DOHH2 (cell line): Measurements from ENCODE around the gene UCHL5.
"Not testable (repeated sequence)": the region's sequence is repeated elsewhere in the genome, so short reads cannot be mapped to it uniquely, and the experiment has no call there.

ENCODE experiments used
- H3F3A ChIP-seq: fragments of 200-600 bp; sonication (generic), shearing (Covaris generic); 2 replicates; pipeline ENCODE4 v1.6.0; 2016; ENCODE audit warnings: antibody characterized with exemption, mild to moderate bottlenecking; ENCODE audit not compliant: control insufficient read depth, insufficient read depth
- H3K27ac ChIP-seq: fragments of 200-600 bp; sonication (generic); 2 replicates; pipeline ENCODE4 v1.5.1; 2014; ENCODE audit warnings: low read depth, mild to moderate bottlenecking, low read length, moderate library complexity
- H3K27me3 ChIP-seq: fragments of 200-600 bp; sonication (generic); 2 replicates; pipeline ENCODE4 v1.6.1; 2014; ENCODE audit warnings: mild to moderate bottlenecking, low read length, mixed read lengths; ENCODE audit not compliant: control insufficient read depth
- H3K36me3 ChIP-seq: fragments of 200-600 bp; sonication (generic); 2 replicates; pipeline ENCODE4 v1.6.1; 2014; ENCODE audit warnings: mild to moderate bottlenecking, low read length, moderate library complexity, mixed read lengths; ENCODE audit not compliant: control insufficient read depth
- H3K4me1 ChIP-seq: fragments of 200-600 bp; sonication (generic); 2 replicates; pipeline ENCODE4 v1.6.1; 2014; ENCODE audit warnings: mild to moderate bottlenecking, low read length, mixed read lengths; ENCODE audit not compliant: control insufficient read depth
- H3K4me2 ChIP-seq: fragments of 200-600 bp; sonication (generic); 2 replicates; pipeline ENCODE4 v1.6.0; 2014; ENCODE audit warnings: mild to moderate bottlenecking, low read length, moderate library complexity
- H3K4me3 ChIP-seq: fragments of 200-600 bp; sonication (generic); 2 replicates; pipeline ENCODE4 v1.5.1; 2014; ENCODE audit warnings: mild to moderate bottlenecking, low read length, mixed read lengths
- H3K79me2 ChIP-seq: fragments of 200-600 bp; sonication (generic); 2 replicates; pipeline ENCODE4 v1.6.1; 2014; ENCODE audit warnings: mild to moderate bottlenecking, low read length, mixed read lengths; ENCODE audit not compliant: control insufficient read depth
- H3K9me2 ChIP-seq: fragments of 200-600 bp; sonication (generic); replicated peaks from 2 replicates; pipeline ENCODE4 v1.6.1; 2014; ENCODE audit warnings: mild to moderate bottlenecking, low read length, mixed read lengths; ENCODE audit not compliant: control insufficient read depth
- H3K9me3 ChIP-seq: fragments of 200-600 bp; sonication (generic); 2 replicates; pipeline ENCODE4 v1.6.1; 2014; ENCODE audit warnings: antibody characterized with exemption, low read length, mixed read lengths; ENCODE audit not compliant: control insufficient read depth, insufficient read depth
- H4K20me1 ChIP-seq: fragments of 200-600 bp; sonication (generic); 2 replicates; pipeline ENCODE4 v1.6.0; 2014; ENCODE audit warnings: low read depth, mild to moderate bottlenecking, antibody characterized with exemption, low read length, moderate library complexity; ENCODE audit not compliant: control insufficient read depth, insufficient read depth
- EZH2phosphoT487 ChIP-seq: fragments of 200-600 bp; sonication (generic); IDR thresholded peaks from 2 replicates; pipeline ENCODE4 v1.6.1; 2017; ENCODE audit warnings: borderline replicate concordance, mild to moderate bottlenecking, antibody characterized with exemption, low read length, moderate library complexity, mixed read lengths
- TF ChIP-seq, protein P1 (sequence below): fragments of 200-600 bp; sonication (generic); IDR thresholded peaks from one replicate; pipeline ENCODE4 v1.5.1; 2014; ENCODE audit warnings: antibody characterized with exemption, mild to moderate bottlenecking, low read depth, low read length; ENCODE audit not compliant: poor library complexity, severe bottlenecking

UCHL5 gene

GRCh38 chr1:193033610-193034009 is 25.6 kb downstream of the UCHL5 start:
- Histone ChIP-seq H3F3A (peaks cover 4% of the 10 kb centered on the region; the same call in 1 of the 2 replicates), H3K27me3 (no peaks in the 10 kb centered on the region), H3K27ac (no peak overlapping the region), H4K20me1 (0 out of 2 replicates have a peak, but pooled peaks cover 2% of the 10 kb centered on the region), H3K36me3 (peaks cover 47% of the 10 kb centered on the region), H3K4me3 (no peak overlapping the region), H3K9me3 (no peaks in the 10 kb centered on the region), H3K4me2 (no peak overlapping the region), H3K79me2 (peaks cover 79% of the 10 kb centered on the region), H3K9me2 (no peaks in the 10 kb centered on the region), H3K4me1 (no peaks in the 10 kb centered on the region)
- TF ChIP-seq EZH2phosphoT487: no peak
- TF ChIP-seq, protein P1, sequence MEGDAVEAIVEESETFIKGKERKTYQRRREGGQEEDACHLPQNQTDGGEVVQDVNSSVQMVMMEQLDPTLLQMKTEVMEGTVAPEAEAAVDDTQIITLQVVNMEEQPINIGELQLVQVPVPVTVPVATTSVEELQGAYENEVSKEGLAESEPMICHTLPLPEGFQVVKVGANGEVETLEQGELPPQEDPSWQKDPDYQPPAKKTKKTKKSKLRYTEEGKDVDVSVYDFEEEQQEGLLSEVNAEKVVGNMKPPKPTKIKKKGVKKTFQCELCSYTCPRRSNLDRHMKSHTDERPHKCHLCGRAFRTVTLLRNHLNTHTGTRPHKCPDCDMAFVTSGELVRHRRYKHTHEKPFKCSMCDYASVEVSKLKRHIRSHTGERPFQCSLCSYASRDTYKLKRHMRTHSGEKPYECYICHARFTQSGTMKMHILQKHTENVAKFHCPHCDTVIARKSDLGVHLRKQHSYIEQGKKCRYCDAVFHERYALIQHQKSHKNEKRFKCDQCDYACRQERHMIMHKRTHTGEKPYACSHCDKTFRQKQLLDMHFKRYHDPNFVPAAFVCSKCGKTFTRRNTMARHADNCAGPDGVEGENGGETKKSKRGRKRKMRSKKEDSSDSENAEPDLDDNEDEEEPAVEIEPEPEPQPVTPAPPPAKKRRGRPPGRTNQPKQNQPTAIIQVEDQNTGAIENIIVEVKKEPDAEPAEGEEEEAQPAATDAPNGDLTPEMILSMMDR: no peak

GRCh38 chr1:193032643-193033427 is 26.3 kb downstream of the UCHL5 start:
- Histone ChIP-seq H3K36me3 (peaks cover 47% of the 10 kb centered on the region), H3K79me2 (peaks cover 72% of the 10 kb centered on the region)
- not testable (repeated sequence) for H3K27me3 ChIP-seq, H3K4me2 ChIP-seq, H3K9me3 ChIP-seq, H3K4me1 ChIP-seq, H3K4me3 ChIP-seq, H3K27ac ChIP-seq, H4K20me1 ChIP-seq, H3F3A ChIP-seq, H3K9me2 ChIP-seq

- Histone ChIP-seq H3K4me3 (no peak overlapping the region), H3K27me3 (no peaks in the 10 kb centered on the region), H3F3A (peaks cover 8% of the 10 kb centered on the region; the same call in 1 of the 2 replicates), H3K79me2 (peaks cover 58% of the 10 kb centered on the region), H3K36me3 (peaks cover 45% of the 10 kb centered on the region), H4K20me1 (no peaks in the 10 kb centered on the region), H3K9me3 (no peaks in the 10 kb centered on the region), H3K9me2 (no peaks in the 10 kb centered on the region), H3K27ac (no peak overlapping the region), H3K4me2 (no peak overlapping the region), H3K4me1 (no peaks in the 10 kb centered on the region)
- TF ChIP-seq EZH2phosphoT487: no peak
- TF ChIP-seq, protein P1: peak; percentile 38
Observed at GRCh38 chr1:193031431-193031830, 27.7 kb downstream of the UCHL5 start.

DNA sequence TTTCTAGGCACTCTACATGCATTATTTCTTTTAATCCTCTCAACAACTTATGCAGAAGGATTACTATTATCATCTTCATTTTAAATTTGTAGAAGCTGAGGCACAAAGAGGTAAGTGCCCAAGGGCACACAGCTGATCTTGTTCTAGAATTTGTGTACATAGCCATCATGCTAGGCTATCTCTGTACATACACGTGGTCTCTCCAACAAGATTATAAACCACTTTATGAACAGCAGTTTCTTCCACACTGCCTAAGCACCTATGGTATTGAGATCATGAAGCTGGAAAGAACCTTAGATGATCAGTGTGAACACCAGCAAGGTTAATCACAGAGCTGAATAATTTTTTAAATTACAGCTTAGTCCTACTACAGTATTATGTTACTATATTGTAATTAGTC is 28.9 kb downstream of the UCHL5 start:
- Histone ChIP-seq H3K79me2 (peaks cover 47% of the 10 kb centered on the region), H3K9me2 (no peaks in the 10 kb centered on the region), H3K36me3 (peaks cover 51% of the 10 kb centered on the region), H4K20me1 (no peaks in the 10 kb centered on the region), H3F3A (peaks cover 8% of the 10 kb centered on the region; the same call in 1 of the 2 replicates), H3K4me1 (no peaks in the 10 kb centered on the region), H3K27me3 (no peaks in the 10 kb centered on the region), H3K4me2 (no peak overlapping the region), H3K27ac (no peak overlapping the region), H3K4me3 (no peak overlapping the region), H3K9me3 (no peaks in the 10 kb centered on the region)
- TF ChIP-seq, protein P1: no peak
- TF ChIP-seq EZH2phosphoT487: no peak
